Thyroid gland (tissue), 4 donors: Measurements from ENCODE around the gene MUC2. TPM values are rescaled to one million over a fixed set of nuclear protein-coding genes. Genes with fewer than 3 reads are reported as not detected.

Experiments used
- DNase-seq, 2 donors: peaks; one replicate each; pipeline ENCODE4 v3.0.0-alpha.2; 2019
- H3K27ac ChIP-seq, 3 donors: fragments of 200-600 bp; sonication (generic); 1 replicate in 2 of 3; 2 replicates in 1 of 3; pipeline ENCODE4 v1.5.1; 2016 to 2019; ENCODE audit warnings: mild to moderate bottlenecking in 1 of 3, moderate library complexity in 1 of 3
- H3K27me3 ChIP-seq: fragments of 200-600 bp; sonication (generic); one replicate; pipeline ENCODE4 v1.5.1; 2019
- H3K36me3 ChIP-seq, 2 donors: fragments of 200-600 bp; sonication (generic); one replicate each; pipeline ENCODE4 v1.5.1; 2016 to 2019
- H3K4me1 ChIP-seq, 2 donors: fragments of 200-600 bp; sonication (generic); one replicate each; pipeline ENCODE4 v1.5.1; 2017 to 2019
- H3K4me3 ChIP-seq, 3 donors: fragments of 200-600 bp; sonication (generic); replicated peaks in 1 of 3; 1 replicate in 2 of 3; 2 replicates in 1 of 3; pipeline ENCODE4 v1.5.1; 2016; ENCODE audit warnings: mild to moderate bottlenecking in 1 of 3
- H3K9me3 ChIP-seq: fragments of 200-600 bp; sonication (generic); one replicate; pipeline ENCODE4 v1.5.1; 2017
- CTCF ChIP-seq, 6 experiments: fragments of 200-600 bp in 3 of 6; fragments of 450-650 bp in 3 of 6; sonication (generic) in 3 of 6; IDR thresholded peaks; one replicate each; pipeline ENCODE4 v1.5.1; 2016 to 2019; ENCODE audit warnings: antibody characterized with exemption in 6 of 6, mild to moderate bottlenecking in 2 of 6, inconsistent platforms in 1 of 6, moderate library complexity in 1 of 6
- POLR2A ChIP-seq, 2 donors: fragments of 450-650 bp; IDR thresholded peaks; one replicate each; pipeline ENCODE4 v1.6.1; 2017; ENCODE audit warnings: antibody characterized with exemption in 2 of 2, mild to moderate bottlenecking in 2 of 2, moderate library complexity in 1 of 2
- WGBS, 2 donors: methylation state at CpG; one replicate each; pipeline ENCODE4 v1.1.5; 2017; 5-methylcytosine and 5-hydroxymethylcytosine counted together
- intact Hi-C: fragments of 100-400 bp; cut with DNase I; formaldehyde crosslinking; loops from one replicate; pipeline ENCODE4 v1.15.1; 2023
- total RNA-seq, 4 donors: library from RNA; depleted of rRNA; stranded (reverse); fragments of >200 nt; gene quantifications; one replicate each; pipeline ENCODE4 v1.2.3, GENCODE V29; 2016

Gene MUC2
- total RNA-seq, 4 donors from 2014 or later, result not detected

- H3K9me3 ChIP-seq, result no peaks in the 10 kb centered on the region
- TF ChIP-seq CTCF (IDR thresholded peaks at IDR 0.05), result no peak
- no peak for TF ChIP-seq POLR2A (IDR thresholded peaks at IDR 0.05)
- 87 to 88% methylated on average over 13 to 16 of the region's 16 CpGs for WGBS, 2 donors
- no peaks in the 10 kb centered on the region for H3K4me1 ChIP-seq
- H3K36me3 ChIP-seq, result no peaks in the 10 kb centered on the region
- H3K27ac ChIP-seq, result no peak overlapping the region
- no peaks in the 10 kb centered on the region for H3K27me3 ChIP-seq
- intact Hi-C loops, result no loop called here
- no peak overlapping the region for H3K4me3 ChIP-seq
- DNase-seq, result no peak
These were observed 16.9 kb upstream of the MUC2 start for GRCh38 chr11:1057806-1058205.

GRCh38 chr11:1059759-1060158, 14.9 kb upstream of the MUC2 start:
- Histone ChIP-seq H3K4me1 (no peaks in the 10 kb centered on the region), H3K27me3 (no peaks in the 10 kb centered on the region), H3K4me3 (no peak overlapping the region), H3K9me3 (no peaks in the 10 kb centered on the region), H3K36me3 (no peaks in the 10 kb centered on the region), H3K27ac (no peak overlapping the region)
- intact Hi-C loops, result no loop called here
- WGBS, 2 donors, result 59 to 75% methylated on average over 13 to 15 of the region's 15 CpGs
- DNase-seq, result no peak
- TF ChIP-seq POLR2A (IDR thresholded peaks at IDR 0.05) (no peak), CTCF (IDR thresholded peaks at IDR 0.05) (no peak)

- Histone ChIP-seq H3K27me3 (no peaks in the 10 kb centered on the region), H3K27ac (no peak overlapping the region), H3K4me1 (no peaks in the 10 kb centered on the region), H3K9me3 (no peaks in the 10 kb centered on the region), H3K36me3 (no peaks in the 10 kb centered on the region), H3K4me3 (no peak overlapping the region)
- WGBS, 2 donors, result 86 to 90% methylated on average over 16 of the region's 16 CpGs
- no peak for DNase-seq
- TF ChIP-seq CTCF (IDR thresholded peaks at IDR 0.05) (no peak), POLR2A (IDR thresholded peaks at IDR 0.05) (no peak)
- intact Hi-C loops, result no loop called here
These were observed 14.3 kb upstream of the MUC2 start for GRCh38 chr11:1060410-1060809.

GRCh38 chr11:1060852-1061616, 13.6 kb upstream of the MUC2 start:
- DNase-seq, result no peak
- intact Hi-C loops, result no loop called here
- H3K36me3 ChIP-seq, result no peaks in the 10 kb centered on the region

More at GRCh38 chr11:1060852-1061616, 13.6 kb upstream of the MUC2 start:
- no peak overlapping the region for H3K4me3 ChIP-seq
- TF ChIP-seq CTCF (IDR thresholded peaks at IDR 0.05), result no peak
- no peak for TF ChIP-seq POLR2A (IDR thresholded peaks at IDR 0.05)
- H3K27ac ChIP-seq, result no peak overlapping the region
- WGBS, 2 donors, result 76 to 79% methylated on average over 18 of the region's 18 CpGs
- no peaks in the 10 kb centered on the region for H3K27me3 ChIP-seq
- no peaks in the 10 kb centered on the region for H3K9me3 ChIP-seq
- H3K4me1 ChIP-seq, result no peaks in the 10 kb centered on the region
